ENCODE results near the gene IQSEC1. TPM values are rescaled to one million over a fixed set of nuclear protein-coding genes. Genes with fewer than 3 reads are reported as not detected.

The IQSEC1 gene
- total and polyA plus RNA-seq, 9 of the 15 experiments (the other 6 are each of a cell fraction or from before 2014, with no cell fraction given): 0.56 to 39.0 (median 6.8) TPM

DNA sequence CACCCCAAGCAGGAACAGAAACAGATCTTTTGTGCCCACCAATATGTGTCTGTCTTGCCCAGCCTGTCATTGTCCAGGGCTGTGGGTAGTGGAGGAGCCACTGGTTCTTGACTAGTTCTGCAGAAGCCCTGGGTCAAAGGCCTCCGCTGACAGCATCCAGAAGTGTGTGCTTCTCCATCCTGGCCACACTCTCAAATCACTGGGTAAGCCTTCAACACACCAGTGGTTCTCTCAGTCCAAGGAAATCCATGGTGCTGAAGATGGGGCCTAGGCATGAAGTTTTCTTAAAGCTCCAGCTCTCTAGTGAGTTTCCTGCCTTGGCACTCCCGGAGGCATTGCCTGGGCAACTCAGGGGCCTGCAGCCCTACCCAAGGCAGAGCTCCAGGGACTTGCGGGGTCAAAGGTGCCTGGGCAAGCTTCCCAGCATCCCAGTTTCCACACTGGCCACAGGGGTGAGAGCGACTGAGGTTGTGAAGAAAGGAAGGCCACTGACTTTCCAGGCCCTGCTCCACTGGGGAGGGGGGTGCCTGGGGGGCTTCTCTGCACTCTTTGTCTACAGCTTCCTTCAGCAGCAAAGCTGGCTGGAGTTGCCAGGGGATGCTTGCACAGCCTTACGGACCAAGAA lies 193.9 kb downstream of the IQSEC1 start (continued):
- TF ChIP-seq, protein P1, sequence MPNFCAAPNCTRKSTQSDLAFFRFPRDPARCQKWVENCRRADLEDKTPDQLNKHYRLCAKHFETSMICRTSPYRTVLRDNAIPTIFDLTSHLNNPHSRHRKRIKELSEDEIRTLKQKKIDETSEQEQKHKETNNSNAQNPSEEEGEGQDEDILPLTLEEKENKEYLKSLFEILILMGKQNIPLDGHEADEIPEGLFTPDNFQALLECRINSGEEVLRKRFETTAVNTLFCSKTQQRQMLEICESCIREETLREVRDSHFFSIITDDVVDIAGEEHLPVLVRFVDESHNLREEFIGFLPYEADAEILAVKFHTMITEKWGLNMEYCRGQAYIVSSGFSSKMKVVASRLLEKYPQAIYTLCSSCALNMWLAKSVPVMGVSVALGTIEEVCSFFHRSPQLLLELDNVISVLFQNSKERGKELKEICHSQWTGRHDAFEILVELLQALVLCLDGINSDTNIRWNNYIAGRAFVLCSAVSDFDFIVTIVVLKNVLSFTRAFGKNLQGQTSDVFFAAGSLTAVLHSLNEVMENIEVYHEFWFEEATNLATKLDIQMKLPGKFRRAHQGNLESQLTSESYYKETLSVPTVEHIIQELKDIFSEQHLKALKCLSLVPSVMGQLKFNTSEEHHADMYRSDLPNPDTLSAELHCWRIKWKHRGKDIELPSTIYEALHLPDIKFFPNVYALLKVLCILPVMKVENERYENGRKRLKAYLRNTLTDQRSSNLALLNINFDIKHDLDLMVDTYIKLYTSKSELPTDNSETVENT (CRISPR knock-in tag; IDR thresholded peaks at IDR 0.05): 0 out of 2 replicates have a peak, but pooled peaks have one; percentile 10
- TF ChIP-seq, protein P2, sequence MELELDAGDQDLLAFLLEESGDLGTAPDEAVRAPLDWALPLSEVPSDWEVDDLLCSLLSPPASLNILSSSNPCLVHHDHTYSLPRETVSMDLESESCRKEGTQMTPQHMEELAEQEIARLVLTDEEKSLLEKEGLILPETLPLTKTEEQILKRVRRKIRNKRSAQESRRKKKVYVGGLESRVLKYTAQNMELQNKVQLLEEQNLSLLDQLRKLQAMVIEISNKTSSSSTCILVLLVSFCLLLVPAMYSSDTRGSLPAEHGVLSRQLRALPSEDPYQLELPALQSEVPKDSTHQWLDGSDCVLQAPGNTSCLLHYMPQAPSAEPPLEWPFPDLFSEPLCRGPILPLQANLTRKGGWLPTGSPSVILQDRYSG (tag; conservative IDR thresholded peaks at IDR 0.05; ENCODE audit: low read depth): peak; percentile 92
- TF ChIP-seq, protein P3, sequence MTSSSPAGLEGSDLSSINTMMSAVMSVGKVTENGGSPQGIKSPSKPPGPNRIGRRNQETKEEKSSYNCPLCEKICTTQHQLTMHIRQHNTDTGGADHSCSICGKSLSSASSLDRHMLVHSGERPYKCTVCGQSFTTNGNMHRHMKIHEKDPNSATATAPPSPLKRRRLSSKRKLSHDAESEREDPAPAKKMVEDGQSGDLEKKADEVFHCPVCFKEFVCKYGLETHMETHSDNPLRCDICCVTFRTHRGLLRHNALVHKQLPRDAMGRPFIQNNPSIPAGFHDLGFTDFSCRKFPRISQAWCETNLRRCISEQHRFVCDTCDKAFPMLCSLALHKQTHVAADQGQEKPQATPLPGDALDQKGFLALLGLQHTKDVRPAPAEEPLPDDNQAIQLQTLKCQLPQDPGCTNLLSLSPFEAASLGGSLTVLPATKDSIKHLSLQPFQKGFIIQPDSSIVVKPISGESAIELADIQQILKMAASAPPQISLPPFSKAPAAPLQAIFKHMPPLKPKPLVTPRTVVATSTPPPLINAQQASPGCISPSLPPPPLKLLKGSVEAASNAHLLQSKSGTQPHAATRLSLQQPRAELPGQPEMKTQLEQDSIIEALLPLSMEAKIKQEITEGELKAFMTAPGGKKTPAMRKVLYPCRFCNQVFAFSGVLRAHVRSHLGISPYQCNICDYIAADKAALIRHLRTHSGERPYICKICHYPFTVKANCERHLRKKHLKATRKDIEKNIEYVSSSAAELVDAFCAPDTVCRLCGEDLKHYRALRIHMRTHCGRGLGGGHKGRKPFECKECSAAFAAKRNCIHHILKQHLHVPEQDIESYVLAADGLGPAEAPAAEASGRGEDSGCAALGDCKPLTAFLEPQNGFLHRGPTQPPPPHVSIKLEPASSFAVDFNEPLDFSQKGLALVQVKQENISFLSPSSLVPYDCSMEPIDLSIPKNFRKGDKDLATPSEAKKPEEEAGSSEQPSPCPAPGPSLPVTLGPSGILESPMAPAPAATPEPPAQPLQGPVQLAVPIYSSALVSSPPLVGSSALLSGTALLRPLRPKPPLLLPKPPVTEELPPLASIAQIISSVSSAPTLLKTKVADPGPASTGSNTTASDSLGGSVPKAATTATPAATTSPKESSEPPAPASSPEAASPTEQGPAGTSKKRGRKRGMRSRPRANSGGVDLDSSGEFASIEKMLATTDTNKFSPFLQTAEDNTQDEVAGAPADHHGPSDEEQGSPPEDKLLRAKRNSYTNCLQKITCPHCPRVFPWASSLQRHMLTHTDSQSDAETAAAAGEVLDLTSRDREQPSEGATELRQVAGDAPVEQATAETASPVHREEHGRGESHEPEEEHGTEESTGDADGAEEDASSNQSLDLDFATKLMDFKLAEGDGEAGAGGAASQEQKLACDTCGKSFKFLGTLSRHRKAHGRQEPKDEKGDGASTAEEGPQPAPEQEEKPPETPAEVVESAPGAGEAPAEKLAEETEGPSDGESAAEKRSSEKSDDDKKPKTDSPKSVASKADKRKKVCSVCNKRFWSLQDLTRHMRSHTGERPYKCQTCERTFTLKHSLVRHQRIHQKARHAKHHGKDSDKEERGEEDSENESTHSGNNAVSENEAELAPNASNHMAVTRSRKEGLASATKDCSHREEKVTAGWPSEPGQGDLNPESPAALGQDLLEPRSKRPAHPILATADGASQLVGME (CRISPR knock-in tag; IDR thresholded peaks at IDR 0.05): 0 out of 2 replicates have a peak, but pooled peaks have one; percentile 46
- TF ChIP-seq, protein P4, sequence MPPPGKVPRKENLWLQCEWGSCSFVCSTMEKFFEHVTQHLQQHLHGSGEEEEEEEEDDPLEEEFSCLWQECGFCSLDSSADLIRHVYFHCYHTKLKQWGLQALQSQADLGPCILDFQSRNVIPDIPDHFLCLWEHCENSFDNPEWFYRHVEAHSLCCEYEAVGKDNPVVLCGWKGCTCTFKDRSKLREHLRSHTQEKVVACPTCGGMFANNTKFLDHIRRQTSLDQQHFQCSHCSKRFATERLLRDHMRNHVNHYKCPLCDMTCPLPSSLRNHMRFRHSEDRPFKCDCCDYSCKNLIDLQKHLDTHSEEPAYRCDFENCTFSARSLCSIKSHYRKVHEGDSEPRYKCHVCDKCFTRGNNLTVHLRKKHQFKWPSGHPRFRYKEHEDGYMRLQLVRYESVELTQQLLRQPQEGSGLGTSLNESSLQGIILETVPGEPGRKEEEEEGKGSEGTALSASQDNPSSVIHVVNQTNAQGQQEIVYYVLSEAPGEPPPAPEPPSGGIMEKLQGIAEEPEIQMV (tag; conservative IDR thresholded peaks at IDR 0.05; ENCODE audit: low read depth): 0 out of 2 replicates have a peak, but pooled peaks have one; percentile 46
- peak; percentile 42 for TF ChIP-seq ZFX (CRISPR knock-in tag; IDR thresholded peaks at IDR 0.05)
- TF ChIP-seq, protein P5, sequence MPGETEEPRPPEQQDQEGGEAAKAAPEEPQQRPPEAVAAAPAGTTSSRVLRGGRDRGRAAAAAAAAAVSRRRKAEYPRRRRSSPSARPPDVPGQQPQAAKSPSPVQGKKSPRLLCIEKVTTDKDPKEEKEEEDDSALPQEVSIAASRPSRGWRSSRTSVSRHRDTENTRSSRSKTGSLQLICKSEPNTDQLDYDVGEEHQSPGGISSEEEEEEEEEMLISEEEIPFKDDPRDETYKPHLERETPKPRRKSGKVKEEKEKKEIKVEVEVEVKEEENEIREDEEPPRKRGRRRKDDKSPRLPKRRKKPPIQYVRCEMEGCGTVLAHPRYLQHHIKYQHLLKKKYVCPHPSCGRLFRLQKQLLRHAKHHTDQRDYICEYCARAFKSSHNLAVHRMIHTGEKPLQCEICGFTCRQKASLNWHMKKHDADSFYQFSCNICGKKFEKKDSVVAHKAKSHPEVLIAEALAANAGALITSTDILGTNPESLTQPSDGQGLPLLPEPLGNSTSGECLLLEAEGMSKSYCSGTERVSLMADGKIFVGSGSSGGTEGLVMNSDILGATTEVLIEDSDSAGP (CRISPR knock-in tag; IDR thresholded peaks at IDR 0.05): no peak
- TF ChIP-seq ZNF583 (CRISPR knock-in tag; IDR thresholded peaks at IDR 0.05): peak; percentile 79; the same call in 1 of the 2 replicates
- TF ChIP-seq EHMT2 (IDR thresholded peaks at IDR 0.05): peak; percentile 100
- TF ChIP-seq ZC3H11A (IDR thresholded peaks at IDR 0.05; ENCODE audit: low read depth, low read length): no peak
- TF ChIP-seq, protein P6, sequence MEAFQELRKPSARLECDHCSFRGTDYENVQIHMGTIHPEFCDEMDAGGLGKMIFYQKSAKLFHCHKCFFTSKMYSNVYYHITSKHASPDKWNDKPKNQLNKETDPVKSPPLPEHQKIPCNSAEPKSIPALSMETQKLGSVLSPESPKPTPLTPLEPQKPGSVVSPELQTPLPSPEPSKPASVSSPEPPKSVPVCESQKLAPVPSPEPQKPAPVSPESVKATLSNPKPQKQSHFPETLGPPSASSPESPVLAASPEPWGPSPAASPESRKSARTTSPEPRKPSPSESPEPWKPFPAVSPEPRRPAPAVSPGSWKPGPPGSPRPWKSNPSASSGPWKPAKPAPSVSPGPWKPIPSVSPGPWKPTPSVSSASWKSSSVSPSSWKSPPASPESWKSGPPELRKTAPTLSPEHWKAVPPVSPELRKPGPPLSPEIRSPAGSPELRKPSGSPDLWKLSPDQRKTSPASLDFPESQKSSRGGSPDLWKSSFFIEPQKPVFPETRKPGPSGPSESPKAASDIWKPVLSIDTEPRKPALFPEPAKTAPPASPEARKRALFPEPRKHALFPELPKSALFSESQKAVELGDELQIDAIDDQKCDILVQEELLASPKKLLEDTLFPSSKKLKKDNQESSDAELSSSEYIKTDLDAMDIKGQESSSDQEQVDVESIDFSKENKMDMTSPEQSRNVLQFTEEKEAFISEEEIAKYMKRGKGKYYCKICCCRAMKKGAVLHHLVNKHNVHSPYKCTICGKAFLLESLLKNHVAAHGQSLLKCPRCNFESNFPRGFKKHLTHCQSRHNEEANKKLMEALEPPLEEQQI (IDR thresholded peaks at IDR 0.05): peak; percentile 92
